EL (cell line): ENCODE results near the gene ITPRID1.
A peak's percentile ranks its signal among the peaks of the same experiment; 100 is the strongest.
"Not testable (repeated sequence)": the region's sequence is repeated elsewhere in the genome, so short reads cannot be mapped to it uniquely, and the experiment has no call there.

ENCODE experiments used
- DNase-seq: peaks from one replicate; pipeline ENCODE4 v3.0.0-alpha.2; 2016

The ITPRID1 gene

DNA sequence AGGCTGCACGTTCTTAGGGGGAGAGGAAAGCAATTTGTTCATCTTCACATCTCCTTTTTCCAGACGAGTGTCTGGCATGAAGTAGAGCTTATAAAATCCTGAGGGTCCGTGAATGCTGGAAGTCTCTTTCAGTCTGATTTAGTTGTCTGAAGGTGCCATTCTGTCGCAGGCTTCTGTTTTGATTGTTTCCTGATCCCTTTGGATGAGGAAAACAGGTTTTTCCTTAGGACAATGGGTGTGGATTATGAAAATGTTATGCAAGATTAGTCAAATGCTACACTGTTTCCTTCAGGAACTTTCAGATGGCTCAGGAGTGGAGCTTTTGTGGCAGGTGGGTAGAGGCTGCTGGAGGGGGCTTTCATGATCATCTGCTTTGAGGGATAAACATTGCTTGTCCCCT lies at the start of gene ITPRID1:
Gene ITPRID1 (plus strand): TSS at position 301 of the 400 bp plus-strand sequence. CDS start 38,935 bp downstream, outside the sequence.
- no peak for DNase-seq

DNA sequence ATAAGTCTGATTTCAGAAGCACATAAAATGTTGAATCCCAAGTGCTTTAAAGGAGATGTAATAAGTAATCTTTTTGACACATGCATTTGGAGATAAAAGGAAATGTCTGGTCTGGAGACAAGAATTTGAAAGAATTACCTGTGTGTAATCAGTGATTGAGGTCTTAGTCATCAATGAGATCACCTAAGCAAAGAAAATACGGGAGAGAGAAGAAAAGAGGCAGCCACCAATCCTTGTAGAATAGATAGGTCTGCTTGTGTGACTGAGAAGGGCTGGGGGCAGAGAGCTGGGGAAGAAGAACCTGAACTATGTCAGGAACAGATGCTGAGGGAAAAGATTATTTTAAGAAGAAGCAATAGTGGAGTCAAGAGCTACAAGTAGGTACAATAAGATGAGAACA lies 49.3 kb upstream of the ITPRID1 start:
- DNase-seq: no peak

DNA sequence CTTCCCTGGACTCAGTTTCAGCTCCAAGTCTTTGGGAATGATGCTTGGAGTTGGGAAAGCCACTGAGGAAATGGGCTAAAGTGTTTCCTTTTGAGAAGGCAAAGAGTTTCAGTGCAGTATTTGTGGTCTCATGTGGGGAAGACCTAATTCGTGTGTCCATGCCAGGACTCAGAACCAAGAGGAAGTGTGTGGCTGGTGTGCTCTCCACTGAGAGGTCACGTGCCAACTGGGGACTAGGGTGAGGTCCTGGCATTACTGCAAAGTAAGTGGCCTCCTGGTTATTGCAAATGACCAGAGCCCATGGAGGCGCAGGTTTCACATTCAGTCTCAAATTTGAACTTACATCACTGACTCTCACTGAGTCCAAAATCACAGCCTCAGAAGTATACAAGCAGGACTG lies 48.6 kb upstream of the ITPRID1 start:
- DNase-seq: no peak

DNA sequence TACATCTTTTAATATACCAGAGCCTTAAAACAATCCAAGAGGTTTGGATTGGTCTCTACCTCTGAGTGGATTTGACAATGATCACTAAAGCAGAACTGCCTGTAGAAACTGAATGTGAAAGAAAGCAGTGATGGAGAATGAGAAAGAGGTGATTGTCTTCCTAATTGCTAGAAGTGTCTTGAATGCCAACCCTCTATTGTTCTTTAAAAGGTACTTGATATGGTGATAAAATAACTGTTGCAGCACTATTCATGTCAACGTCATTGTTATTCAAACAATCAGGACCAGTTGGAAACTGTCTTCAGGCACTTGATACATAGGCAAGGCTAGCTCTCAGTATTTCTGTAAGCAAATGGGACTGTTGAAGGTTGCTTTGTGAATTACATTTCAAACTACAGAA lies 47.9 kb upstream of the ITPRID1 start:
- no peak for DNase-seq

DNA sequence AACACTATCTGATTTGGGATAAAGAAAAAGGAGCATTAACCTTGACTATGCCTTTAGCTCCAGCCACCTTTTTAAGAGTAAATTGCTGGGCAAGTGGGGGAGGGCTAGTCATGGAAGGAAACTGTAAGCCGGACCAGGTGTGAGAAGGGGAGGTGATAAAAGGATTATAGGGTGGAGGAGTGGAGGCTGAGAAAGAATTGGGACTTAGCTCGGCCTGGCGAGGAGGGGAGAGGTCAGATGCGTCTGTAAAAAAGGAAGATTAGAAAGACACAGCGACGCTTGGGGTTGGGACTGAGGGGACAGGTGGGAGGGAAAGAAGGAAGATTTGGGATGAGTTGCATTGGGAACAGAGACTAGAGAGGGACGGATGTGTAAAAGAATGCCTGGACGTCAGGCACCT lies 43.0 kb upstream of the ITPRID1 start:
- DNase-seq: not testable (repeated sequence)

DNA sequence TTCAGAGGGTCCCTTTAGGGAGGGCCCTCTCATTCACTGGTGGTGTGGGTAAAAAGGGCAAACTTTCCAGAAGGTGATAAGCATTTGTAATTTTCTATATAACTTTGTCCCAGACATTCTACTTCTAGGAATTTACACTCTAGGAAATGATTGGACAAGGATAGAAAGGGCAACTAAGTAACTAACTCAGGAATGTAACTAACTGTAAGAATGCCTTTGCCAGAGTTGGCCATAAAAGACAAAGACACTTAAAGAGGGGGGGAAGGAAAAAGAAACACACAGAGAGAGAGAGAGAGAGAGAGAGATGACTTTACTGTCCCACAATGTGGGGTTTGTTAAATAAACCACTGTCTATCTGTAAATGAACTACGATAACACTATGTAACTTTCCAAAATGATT lies 38.5 kb upstream of the ITPRID1 start:
- DNase-seq: no peak

DNA sequence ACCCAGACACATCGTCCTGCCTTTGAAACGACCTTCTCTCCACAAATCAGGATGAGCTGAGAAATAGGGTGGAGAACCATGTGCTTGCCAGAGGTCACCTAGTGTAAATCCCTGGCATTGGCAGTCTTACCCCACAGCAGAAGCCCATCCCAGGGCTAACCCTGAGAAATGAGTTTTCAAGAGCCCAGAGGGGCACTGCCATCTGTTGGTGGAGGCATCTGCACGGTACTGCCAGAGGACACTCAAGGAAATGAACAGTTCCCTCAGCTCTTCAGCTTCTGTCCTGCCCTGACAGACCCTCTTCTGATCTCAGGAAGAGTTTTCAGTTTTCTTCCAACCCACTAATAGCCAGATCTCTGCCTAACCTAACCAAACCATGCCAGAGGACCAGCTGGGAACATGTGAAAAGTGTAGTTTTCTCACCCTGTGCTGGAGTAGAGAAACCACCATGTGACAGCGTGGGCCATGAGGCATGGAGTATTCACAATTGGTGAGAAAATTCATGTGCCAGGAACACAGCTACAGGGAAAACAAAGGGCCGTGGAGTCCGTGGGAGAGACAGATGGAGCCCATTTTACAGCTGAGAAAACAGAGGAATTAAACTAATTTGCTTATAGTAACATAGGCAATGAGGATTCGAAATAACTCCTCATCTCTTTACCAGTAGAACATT lies 37.7 kb upstream of the ITPRID1 start:
- DNase-seq: no peak

DNA sequence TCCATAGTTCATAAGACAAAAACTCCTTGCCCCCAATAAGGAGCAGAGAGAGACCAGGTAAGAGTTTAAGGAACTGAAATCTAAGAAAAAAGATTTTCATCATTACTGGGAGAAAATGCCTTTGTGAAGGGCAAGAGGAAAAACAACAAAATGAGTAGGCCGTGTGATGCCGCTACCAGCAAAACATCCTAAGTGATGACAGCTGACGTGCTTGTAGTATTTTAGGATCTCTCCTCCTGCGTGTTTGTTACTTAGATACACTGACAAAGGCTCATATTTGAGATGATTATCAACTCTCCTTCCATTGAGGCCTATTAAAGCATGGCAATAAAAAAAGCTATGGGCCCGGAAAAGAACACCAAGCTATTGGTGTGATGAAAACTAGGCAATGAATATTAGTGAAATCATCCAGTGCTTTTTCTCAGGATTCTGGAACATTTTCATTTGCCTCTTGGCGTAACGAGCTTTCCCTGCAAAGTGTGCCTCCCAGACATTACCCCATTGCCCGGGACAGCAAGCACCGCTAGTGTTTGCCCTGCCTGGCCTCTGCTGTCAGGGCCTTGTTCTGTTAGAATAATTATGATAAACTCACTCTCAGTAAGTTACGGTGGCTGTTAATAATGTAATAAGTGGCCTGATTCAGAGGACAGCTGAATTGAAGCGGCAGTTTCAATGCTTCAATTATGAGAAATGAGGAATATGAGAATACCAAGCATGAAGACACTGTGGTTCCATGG lies 36.8 kb upstream of the ITPRID1 start:
- no peak for DNase-seq

DNA sequence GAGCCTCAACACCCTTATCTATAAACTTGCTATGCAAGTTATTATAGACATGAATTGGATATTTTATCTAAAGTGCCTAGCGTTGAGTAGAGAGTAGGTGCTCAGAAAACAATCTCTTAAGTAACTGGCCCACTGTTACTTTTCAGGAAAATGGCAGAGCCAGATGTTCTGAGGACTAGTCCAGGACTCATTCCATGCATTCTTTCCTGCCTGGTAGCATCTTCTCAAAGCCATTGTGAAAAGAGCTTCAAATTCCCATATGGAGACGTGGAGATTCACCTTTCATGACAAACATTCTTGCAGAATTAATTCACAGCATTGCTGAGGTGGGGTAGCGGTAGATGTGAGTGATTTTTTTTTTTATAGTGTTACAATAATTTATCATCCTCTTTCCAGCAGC lies 35.9 kb upstream of the ITPRID1 start:
- no peak for DNase-seq

DNA sequence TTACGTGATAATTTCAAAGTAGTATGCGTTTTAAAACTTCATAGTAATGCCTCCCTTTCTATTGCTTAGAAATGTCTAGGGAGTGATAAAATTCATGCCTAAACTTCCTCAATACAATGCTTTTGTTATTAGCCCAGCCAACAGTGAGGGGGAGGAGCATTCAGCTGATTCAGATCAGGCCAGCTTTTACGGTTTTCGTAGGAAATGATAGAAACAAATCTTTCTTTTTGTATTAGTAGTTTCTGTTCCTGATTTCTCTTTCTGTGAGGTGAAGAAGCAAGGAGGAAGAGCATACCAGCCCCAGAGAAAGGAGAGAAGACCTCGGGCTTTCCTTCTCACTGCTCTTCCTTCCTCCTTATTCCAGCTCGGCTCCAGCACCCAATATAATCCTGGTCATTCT lies 35.2 kb upstream of the ITPRID1 start:
- DNase-seq: no peak

DNA sequence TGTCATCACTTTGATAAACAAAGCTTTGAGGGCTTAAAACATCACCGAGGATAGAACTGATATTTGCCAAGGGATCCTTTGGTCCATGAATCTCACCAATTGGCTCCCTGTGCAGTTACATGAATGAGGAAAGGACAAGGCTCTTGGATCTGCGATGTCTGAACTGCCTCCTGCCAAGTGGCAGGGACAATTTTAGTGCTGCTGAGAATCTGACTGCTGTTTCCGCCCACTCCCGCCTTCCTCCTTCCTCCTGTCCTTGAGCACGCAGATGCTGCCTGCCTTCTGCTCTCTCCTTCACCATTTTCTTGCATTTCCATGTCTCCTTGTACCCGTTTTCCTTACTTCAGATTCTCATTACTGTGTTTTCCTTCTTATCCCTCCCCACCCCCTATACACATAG lies 26.8 kb upstream of the ITPRID1 start:
- no peak for DNase-seq

DNA sequence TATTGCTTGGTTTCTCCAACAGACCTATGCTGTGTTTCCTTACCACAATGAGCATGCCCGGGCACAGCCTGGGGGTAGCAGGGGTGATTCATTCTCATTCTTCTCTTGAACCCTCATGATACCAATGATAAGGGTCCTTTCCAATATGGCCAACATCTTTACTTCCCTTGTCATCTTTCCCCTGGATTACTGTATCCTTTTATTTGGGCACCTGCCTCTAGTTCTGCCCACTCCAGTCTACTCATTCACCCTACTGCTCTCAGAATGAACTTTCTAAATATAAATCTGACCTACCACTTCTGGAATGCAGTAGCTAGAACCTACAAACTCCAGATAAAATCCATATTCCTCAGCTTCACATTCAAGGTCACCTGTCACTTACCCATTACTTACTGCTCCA lies 26.4 kb upstream of the ITPRID1 start:
- DNase-seq: no peak

DNA sequence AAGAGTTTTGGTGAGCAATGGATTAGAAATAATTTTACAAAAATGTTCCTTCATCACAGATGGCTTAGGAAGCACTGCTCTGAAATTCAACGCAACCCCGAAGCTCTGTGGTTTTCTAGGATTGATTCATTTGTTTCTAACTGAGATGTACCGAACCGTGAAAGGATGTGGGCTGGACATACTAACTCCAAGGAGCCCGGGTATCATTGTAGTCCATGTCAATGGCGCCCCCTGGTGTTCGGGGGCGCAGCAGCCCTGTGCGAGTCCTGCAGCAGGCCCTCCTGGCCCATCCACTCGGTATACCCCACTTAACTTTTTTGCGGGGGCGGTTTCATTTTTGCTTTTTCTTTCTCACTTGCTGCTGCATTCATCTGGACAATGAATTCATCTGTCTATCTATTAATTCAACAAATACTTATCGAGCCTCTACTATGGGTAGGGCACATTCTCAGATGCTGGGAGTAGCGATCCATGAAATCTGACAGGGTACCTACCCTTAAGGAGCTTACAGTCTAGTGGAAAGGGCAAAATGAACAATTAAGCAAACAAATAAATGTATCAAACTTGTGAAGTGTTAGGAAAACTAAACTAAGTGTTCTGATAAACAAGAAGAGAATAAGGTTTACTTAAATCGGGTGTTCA lies 25.2 kb upstream of the ITPRID1 start:
- DNase-seq: peak; percentile 59

DNA sequence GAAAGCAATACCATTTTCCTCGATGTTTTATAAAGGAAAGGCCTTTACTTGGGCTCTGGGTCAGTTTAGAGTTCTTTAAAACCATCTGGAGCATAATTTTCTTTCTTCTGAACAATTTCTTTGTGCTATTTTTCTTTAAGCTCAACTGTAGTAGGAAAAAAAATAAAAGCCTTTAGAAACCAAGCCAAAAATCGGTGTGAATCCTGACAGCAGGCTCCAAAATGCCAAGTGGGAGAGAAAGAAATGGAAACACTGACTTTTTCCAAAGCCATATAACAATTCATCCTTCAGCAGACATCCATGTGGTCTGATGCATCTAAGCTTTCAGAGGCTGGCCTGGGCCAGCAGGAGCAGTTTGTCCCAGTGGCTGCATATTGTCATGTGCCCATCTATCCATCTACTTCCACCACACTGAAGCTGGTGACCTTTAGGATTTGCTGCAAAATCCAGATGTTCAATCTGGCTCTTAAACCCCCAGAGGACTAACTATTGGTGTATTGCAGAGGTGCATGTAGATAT lies 23.0 kb upstream of the ITPRID1 start:
- no peak for DNase-seq

DNA sequence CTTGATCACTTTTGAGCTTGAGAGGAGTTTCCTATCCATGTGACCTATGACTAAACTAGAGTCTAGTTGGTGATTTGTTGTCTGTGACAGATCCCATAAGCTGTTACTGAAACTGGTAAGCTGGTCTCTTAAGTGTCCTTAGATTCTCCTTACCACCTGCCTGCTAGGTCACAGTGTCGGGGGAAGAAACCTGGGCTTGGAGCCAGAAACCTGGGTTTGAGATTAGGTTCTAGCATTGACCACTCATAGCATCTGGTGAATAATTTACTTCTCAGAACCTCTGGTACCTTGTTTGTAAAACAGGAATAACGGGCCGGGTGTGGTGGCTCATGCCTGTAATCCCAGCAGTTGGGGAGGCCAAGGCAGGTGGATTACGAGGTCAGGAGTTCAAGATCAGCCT lies 21.8 kb upstream of the ITPRID1 start:
- no peak for DNase-seq

DNA sequence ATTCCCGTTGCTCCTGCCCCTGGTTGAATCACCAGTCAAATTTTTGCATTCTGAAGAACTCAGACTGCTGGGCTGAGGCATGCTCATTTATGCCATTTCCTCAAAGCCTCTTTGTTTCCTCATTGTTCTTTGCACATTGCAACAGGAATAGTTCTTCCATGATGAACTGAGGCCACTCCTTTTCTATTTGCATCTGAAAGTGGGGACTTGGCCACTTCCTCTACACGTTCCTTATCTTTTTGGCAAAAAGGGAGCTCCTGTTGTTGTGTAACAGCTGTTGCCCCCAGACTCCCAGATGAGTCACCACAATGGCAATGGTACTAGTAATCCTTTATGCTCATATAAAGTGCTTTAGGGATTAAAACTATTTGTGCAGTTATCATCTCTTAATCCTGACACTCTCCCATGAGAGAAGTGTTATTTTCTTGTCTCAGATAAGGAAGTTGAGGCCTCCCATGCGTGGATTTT lies 20.1 kb upstream of the ITPRID1 start:
- DNase-seq: no peak

DNA sequence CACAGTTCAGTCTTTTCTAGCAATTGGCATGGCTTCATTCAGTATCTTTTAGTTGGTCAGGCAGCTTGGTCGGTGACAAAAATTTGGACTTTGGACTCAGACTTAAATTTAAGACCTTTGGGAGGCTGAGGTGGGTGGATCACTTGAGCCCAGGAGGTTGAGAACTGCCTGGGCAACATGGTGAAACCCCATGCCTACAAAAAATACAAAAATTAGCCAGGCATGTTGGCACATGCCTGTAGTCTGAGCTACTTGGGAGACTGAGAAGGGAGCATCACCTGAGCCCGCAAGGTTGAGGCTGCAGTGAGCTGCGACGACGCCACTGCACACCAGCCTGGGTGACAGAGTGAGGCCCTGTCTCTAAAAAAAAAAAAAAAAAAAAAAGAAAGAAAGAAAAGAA lies 19.5 kb upstream of the ITPRID1 start:
- DNase-seq: no peak

DNA sequence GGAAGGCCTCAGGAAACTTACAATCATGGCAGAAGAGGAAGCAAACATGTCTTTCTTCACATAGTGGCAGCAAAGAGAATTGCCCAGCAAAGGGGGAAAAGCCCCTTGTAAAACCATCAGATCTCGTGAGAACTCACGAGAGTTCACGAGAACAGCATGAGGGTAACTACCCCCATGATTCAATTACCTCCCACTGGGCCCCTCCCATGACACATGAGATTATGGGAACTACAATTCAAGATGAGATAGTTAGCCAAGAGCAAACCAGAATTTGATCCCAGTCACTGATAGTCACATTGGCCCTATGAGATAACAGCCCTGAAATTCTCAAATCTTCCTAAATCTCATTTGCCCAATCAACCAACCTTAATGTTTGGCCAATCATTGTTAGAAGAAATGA lies 18.2 kb upstream of the ITPRID1 start:
- no peak for DNase-seq

DNA sequence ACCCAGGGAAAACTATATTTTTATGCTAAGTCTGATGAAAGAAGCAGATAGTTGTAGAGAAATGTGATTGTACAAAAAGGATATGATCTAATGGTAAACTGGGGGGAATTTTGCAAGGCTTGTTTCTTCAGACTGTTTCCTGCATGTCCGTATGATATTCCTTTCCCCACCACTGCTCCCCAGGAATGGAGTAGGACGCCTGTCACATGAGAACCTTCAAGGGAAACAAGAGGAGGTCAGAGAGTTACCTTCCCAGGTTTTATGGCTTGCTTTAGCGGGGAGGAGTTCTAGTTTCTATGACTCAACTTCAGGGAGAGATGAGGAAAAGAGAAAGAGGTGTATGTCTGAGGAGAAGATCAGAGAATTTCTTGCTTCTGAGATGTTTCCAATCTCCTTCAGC lies 16.4 kb upstream of the ITPRID1 start:
- DNase-seq: no peak

DNA sequence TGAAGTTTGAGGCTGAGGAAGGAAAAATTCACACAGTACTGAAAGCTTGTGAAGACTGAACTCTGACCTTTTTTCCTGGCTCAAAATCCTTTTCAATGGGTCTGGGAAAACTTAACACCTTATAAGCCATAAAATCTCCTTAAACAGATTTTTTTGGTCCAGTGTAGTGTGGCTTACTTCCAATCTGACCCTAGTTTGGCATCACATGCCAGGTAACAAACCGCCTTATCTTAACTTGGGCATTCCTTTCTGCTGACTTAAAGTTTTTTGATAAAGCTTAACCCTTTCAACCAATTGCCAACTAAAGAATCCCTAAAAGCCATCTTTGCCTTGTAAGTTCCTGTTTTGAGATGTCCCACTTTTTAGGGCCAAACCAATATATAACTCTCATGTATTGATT lies 13.2 kb upstream of the ITPRID1 start:
- DNase-seq: no peak

DNA sequence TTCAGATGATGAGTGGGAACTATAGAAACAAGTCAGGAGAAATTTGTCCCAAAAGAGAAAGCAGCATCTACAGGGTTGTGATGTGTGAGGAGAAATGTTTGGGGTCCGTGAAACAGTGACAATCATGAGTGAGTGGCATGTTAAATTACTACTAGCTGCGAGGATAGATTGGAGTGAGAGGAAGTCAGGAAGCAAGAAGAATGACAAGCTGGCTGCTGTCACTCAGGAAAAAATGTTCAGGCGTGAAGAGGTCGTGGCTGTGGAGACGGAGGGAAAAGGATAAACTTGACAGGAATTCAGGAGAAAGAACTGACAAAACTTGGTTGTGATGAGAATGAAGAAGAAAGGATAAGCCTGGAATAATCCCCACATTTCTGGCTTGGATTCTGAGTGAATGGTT lies 5.1 kb upstream of the ITPRID1 start:
- DNase-seq: no peak

DNA sequence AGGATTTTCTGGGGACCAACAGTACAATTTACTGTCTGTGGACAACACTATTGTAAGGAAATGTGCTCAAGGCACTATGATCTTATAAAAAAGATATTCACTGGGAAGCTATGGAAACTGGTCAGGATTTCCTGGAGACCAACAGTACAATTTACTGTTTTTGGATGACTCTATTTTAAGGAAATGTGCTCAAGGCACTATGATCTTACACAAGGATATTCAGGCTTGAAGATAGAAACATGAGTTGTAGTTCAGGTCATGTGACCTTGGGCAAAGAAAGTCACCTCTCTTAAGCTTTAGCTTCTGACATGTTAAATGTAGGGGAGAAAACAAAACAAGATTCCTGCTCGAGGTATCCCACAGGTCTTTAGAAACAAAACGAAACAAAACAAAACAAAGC lies 1.7 kb upstream of the ITPRID1 start:
- no peak for DNase-seq

DNA sequence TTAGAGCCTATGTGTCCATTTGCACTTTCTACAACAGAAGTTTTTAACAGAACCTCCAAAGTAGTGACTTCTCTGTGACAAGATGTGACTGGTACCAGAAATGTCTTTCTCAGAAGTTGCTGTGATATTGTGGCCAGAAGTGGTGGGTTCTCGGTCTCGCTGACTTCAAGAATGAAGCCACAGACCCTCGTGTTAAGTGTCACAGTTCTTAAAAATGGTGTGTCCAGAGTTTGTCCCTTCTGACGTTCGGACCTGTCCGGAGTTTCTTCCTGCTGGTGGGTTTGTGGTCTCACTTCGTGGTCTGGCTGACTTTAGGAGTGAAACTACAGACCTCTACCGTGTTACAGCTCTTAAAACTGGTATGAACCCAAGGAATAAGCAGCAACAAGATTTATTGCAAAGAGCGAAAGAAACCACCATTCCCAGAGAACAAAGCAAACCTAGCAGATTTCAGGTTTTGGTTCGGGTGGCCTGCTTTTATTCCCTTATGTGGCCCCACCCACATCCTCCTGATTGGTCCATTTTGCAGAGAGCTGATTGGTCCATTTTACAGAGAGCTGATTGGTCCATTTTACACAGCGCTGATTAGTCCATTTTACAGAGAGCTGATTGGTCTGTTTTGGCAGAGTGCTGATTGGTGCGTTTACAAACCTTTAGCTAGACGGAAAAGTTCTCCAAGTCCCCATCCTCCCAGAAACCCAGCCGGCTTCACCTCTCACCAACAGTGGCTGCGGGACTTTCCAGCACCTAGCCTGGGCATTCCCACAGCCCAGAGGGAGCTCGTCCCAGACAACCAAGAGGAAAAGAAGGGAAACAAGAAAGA lies 3.0 kb downstream of the ITPRID1 start:
- DNase-seq: no peak
